Calu3 (cell line): ENCODE results near the gene SYNC. TPM values are rescaled to one million over a fixed set of nuclear protein-coding genes. Genes with fewer than 3 reads are reported as not detected.

ENCODE experiments used
- BruUV-seq: library from RNA; stranded (reverse); fragments of 400-500 nt; replicated peaks from 2 replicates; lab custom pipeline; 2021; lab: Mats Ljungman, UMichigan
- CTCF ChIA-PET: fragments of 300-600 bp; sonication (Branson Sonifier 250); formaldehyde crosslinking; loops from one replicate; lab custom pipeline; 2022; ENCODE audit warnings: antibody characterized with exemption; lab: Charles Lee
- DNase-seq: peaks from one replicate; pipeline ENCODE4 v3.0.0; 2022
- H3K27ac Mint-ChIP-seq: one replicate; pipeline ENCODE4 v1.8.0; 2022; ENCODE audit warnings: mixed read lengths; ENCODE audit not compliant: unreplicated experiment
- H3K27me3 Mint-ChIP-seq: one replicate; pipeline ENCODE4 v1.8.0; 2022; ENCODE audit warnings: mixed read lengths; ENCODE audit not compliant: unreplicated experiment
- H3K36me3 Mint-ChIP-seq: one replicate; pipeline ENCODE4 v1.8.0; 2022; ENCODE audit warnings: mild to moderate bottlenecking, moderate library complexity, mixed read lengths; ENCODE audit not compliant: insufficient read depth, unreplicated experiment
- H3K4me1 Mint-ChIP-seq: one replicate; pipeline ENCODE4 v1.8.0; 2022; ENCODE audit warnings: mild to moderate bottlenecking, low read depth, mixed read lengths; ENCODE audit not compliant: unreplicated experiment
- H3K4me3 Mint-ChIP-seq: one replicate; pipeline ENCODE4 v1.8.0; 2022; ENCODE audit warnings: mild to moderate bottlenecking, low read depth, moderate library complexity, mixed read lengths; ENCODE audit not compliant: unreplicated experiment
- H3K9me3 Mint-ChIP-seq: one replicate; pipeline ENCODE4 v1.8.0; 2022; ENCODE audit warnings: low read depth, mixed read lengths; ENCODE audit not compliant: unreplicated experiment
- intact Hi-C: fragments of 100-400 bp; cut with micrococcal nuclease; formaldehyde crosslinking; loops from one replicate; pipeline ENCODE4 v1.10.0; 2022; ENCODE audit not compliant: unreplicated experiment
- total RNA-seq: library from RNA; stranded (reverse); gene quantifications from 2 replicates; pipeline ENCODE4 v1.2.3, GENCODE V29; 2022
- TF ChIP-seq, protein P1 (sequence below): fragments of 200-600 bp; IDR thresholded peaks from one replicate; pipeline ENCODE4 v1.8.0; 2022; ENCODE audit warnings: antibody characterized with exemption; ENCODE audit not compliant: unreplicated experiment

The SYNC gene
- total RNA-seq, 1 experiment from 2014 or later = 0.19 TPM

DNA sequence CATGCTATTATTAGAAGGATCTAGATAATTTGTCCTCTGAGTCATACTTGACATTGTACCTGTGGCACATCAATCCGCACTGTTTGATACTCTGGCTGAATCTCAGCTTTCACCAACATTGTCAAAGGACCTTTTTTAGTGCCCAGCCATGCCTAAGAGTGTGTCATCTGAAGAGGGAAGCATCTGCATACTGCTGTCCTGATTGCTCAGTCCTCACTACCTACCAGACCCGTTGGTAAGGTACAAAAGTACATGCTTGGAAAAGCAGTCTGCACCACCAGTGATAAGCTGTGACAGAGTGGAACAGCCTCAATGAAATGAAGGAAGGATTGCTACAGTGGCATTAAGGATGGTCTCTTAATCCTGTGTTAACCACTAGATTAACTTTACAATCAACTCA lies 17.1 kb downstream of the SYNC start:
- Mint-ChIP-seq H3K4me3 (no peak overlapping the region), H3K4me1 (no peaks in the 10 kb centered on the region), H3K36me3 (peaks cover 37% of the 10 kb centered on the region), H3K27me3 (no peaks in the 10 kb centered on the region), H3K27ac (no peak overlapping the region), H3K9me3 (no peaks in the 10 kb centered on the region)
- intact Hi-C loops = no loop called here
- TF ChIP-seq, protein P1, sequence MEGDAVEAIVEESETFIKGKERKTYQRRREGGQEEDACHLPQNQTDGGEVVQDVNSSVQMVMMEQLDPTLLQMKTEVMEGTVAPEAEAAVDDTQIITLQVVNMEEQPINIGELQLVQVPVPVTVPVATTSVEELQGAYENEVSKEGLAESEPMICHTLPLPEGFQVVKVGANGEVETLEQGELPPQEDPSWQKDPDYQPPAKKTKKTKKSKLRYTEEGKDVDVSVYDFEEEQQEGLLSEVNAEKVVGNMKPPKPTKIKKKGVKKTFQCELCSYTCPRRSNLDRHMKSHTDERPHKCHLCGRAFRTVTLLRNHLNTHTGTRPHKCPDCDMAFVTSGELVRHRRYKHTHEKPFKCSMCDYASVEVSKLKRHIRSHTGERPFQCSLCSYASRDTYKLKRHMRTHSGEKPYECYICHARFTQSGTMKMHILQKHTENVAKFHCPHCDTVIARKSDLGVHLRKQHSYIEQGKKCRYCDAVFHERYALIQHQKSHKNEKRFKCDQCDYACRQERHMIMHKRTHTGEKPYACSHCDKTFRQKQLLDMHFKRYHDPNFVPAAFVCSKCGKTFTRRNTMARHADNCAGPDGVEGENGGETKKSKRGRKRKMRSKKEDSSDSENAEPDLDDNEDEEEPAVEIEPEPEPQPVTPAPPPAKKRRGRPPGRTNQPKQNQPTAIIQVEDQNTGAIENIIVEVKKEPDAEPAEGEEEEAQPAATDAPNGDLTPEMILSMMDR = no peak
- CTCF ChIA-PET = no interaction called here
- BruUV-seq = no TSS peak
- no peak for DNase-seq

DNA sequence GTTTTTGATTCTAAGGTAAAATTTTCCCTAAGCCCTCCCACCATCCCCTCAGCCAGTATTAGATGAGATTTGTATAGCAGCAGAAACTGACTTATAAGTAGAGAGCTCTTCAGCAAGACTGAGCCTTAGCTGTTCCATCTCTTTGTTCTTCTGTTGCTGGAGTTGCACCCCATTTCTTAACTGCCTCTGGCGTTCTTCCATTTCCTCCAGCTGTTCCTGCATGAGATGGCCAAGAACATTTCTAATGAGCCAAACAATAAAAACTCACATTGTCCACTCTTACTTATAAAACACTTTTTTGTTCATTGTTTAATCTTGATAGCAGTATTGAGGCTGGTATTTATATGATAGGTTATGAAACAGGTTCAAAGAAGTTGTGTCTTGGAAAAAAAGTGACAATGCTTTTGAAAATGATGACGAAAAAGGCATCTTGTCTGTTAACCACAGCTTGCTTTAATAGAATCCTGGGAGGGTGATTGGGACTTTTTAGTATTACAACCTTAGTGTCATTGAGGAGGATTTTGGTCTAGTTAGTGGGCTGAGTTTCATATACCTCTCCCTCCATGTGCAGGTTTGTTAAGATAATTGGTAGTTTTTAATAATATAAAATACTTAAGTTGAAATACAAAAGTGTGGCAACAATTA lies 18.3 kb downstream of the SYNC start:
- no peaks in the 10 kb centered on the region for H3K9me3 Mint-ChIP-seq
- CTCF ChIA-PET = no interaction called here
- TF ChIP-seq, protein P1 = no peak
- H3K27ac Mint-ChIP-seq = no peak overlapping the region
- DNase-seq = no peak
- no peak overlapping the region for H3K4me3 Mint-ChIP-seq
- intact Hi-C loops = no loop called here
- BruUV-seq = no TSS peak
- H3K36me3 Mint-ChIP-seq = peaks cover 49% of the 10 kb centered on the region
- H3K27me3 Mint-ChIP-seq = no peaks in the 10 kb centered on the region
- H3K4me1 Mint-ChIP-seq = no peaks in the 10 kb centered on the region

DNA sequence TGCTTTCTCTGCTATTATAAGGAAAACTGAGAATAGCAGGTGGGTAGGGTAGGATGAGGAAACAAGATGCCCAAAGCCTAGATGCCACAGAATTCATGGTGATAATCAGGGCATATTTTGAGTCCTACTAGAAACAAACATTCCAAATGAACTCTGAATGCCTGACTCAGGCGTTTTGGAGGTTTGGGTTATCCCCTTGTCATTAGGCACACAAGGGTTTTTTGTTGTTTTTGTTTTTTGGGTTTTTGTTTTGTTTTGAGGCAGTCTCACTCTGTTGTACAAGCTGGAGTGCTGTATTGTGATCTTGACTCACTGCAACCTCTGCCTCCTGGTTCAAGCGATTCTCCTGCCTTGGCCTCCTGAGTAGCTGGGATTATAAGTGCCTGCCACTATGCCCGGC lies 19.2 kb downstream of the SYNC start:
- H3K9me3 Mint-ChIP-seq = no peaks in the 10 kb centered on the region
- CTCF ChIA-PET = no interaction called here
- intact Hi-C loops = no loop called here
- H3K27me3 Mint-ChIP-seq = no peaks in the 10 kb centered on the region
- H3K4me1 Mint-ChIP-seq = no peaks in the 10 kb centered on the region
- TF ChIP-seq, protein P1 = no peak
- BruUV-seq = no TSS peak
- no peak overlapping the region for H3K4me3 Mint-ChIP-seq
- DNase-seq = no peak
- H3K27ac Mint-ChIP-seq = no peak overlapping the region
- H3K36me3 Mint-ChIP-seq = peaks cover 52% of the 10 kb centered on the region

DNA sequence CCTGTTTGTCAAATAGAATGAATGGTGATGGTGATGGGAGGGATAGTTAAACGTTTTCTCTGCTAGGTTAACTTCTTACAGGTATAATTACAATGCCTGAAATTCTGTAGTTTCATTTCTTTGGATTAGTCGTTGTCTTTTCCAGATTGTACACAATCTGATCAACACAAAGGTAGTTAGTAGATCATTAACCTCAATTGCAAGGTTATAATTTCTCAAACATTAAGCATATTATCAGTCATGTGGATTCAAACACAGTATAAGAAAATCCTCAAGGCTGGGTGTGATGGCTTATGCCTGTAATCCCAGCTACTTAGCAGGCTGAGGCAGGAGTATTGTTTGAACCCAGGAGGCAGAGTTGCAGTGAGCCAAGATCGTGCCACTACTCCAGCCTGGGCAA lies 20.6 kb downstream of the SYNC start:
- Mint-ChIP-seq H3K4me3 (no peak overlapping the region), H3K4me1 (no peaks in the 10 kb centered on the region), H3K27me3 (no peaks in the 10 kb centered on the region), H3K27ac (no peak overlapping the region), H3K9me3 (no peaks in the 10 kb centered on the region), H3K36me3 (peaks cover 65% of the 10 kb centered on the region)
- CTCF ChIA-PET = no interaction called here
- TF ChIP-seq, protein P1 = no peak
- intact Hi-C loops = no loop called here
- DNase-seq = no peak
- BruUV-seq = no TSS peak
